HG02623 (cell line): Measurements from ENCODE around the gene UBE2Z.
"Not testable (repeated sequence)": the region's sequence is repeated elsewhere in the genome, so short reads cannot be mapped to it uniquely, and the experiment has no call there.

ENCODE experiments used
- ATAC-seq: cut with Tn5 transposase; IDR thresholded peaks from one replicate; pipeline ENCODE4 v1.9.1; 2021; ENCODE audit warnings: moderate library complexity; ENCODE audit not compliant: unreplicated experiment

The UBE2Z gene

DNA sequence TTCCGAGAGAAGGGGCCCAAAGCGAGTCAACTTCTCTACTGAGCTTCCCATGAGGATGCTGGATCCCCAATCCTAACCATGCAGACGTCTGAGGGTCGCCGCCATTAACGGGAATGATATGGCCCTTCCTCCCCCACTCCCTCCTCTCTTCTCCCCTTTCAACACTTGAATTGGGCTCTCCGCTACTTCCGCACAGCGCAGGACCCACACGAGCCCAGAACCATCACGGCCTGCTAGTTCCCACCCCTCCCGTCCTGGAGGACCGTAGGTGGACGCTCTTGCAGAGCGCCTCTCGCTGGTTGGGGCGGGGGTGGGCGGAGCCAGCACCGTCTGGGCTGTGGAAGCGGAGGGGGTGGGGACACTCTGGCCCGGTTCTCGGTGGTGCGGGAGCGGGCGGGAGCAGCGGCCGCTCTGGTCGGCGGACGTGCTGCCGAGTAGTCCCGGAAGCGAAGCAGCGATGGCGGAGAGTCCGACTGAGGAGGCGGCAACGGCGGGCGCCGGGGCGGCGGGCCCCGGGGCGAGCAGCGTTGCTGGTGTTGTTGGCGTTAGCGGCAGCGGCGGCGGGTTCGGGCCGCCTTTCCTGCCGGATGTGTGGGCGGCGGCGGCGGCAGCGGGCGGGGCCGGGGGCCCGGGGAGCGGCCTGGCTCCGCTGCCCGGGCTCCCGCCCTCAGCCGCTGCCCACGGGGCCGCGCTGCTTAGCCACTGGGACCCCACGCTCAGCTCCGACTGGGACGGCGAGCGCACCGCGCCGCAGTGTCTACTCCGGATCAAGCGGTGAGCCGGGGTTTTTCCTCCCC lies at the start of gene UBE2Z:
TSS of gene UBE2Z (plus strand) at position 361 of the 797 bp plus-strand sequence. CDS start at position 458, 97 bp downstream.
- ATAC-seq: peak; percentile 73

DNA sequence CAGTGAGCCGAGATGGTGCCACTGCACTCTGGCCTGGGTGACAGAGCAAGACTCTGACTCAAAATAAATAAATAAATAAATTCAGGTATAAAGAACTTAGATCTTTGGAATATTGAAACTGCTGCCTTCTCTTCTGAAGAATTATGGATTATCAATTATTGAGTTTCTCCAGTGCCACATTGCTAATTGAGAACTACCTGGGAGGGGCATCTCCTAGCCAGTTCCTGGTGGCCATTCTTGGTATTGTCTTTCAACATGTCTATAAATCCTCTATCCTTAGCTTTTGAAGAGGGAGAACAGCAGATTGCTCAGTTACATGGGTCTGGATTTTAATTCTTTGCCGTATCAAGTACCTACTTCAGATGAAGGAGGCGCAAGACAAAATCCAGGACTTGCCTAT lies 48.2 kb upstream of the UBE2Z start:
- ATAC-seq: no peak

DNA sequence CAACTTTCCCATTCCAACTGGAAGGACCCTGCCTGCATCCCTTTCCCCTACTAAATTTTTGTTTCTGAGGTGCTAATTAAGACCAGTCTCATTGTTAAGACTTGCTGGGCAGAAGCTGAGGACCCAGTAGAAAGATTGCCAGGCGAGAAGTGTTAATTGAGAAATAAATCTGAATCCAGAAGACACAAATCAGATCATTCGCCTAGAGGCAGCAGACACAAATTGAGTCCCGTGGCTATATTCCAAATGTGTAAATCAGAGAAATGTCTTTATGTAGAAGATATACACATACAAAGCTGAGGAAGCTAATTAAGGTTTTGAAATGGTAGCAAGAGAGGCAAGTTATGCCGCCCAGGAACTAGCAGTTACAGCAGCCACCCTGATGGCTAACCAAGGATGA lies 47.8 kb upstream of the UBE2Z start:
- ATAC-seq: no peak

DNA sequence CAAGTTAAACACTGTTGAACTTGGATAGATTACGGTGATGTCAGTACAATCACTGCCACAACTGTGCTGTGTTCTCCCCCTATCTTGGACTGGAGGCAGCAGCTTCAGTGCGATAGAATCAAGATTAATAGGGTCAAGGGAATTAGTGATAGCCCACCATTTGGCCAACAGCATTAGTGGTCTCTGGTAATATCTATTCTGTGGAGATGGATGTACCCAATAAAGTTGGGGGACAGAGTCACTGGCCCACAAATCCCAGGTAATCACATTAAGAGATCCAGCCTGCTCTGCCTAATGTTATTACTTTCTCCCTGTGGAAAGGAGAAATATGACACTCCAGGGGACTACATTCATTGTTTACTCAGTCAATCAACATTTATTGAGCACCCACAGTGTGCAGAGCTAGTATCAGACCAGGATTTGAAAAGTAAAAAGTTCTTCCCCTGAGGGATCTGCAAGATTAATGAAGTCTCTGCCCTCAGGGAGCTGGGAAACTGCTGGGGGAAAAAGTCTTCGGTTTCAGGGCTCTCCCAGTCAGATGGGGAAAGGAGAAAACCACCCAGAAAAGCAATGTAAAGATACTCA lies 39.2 kb upstream of the UBE2Z start:
- no peak for ATAC-seq

DNA sequence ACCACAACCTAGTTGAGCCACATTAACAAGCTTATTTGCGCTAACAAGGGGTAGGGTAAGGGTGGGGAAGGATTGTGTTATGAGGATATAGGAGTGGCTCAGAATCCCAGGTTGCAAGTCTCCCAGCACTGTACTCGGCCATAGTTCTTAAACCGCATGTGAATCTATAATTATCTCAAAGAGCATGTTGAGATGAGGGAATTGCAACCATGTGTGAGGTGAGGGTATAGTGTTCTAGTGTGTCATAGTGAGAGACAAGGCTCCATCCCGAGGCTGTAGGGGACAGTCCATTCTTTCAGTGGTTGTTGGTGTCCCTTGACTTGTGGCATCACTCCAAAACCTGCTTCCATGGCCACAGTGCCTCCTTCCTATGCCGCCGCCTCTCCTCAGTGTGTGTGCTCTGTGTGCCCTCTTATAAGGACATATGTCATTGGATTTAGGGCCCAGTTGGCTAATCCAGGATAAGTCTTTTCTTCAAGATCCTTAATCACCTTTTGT lies 38.3 kb upstream of the UBE2Z start:
- ATAC-seq: no peak

DNA sequence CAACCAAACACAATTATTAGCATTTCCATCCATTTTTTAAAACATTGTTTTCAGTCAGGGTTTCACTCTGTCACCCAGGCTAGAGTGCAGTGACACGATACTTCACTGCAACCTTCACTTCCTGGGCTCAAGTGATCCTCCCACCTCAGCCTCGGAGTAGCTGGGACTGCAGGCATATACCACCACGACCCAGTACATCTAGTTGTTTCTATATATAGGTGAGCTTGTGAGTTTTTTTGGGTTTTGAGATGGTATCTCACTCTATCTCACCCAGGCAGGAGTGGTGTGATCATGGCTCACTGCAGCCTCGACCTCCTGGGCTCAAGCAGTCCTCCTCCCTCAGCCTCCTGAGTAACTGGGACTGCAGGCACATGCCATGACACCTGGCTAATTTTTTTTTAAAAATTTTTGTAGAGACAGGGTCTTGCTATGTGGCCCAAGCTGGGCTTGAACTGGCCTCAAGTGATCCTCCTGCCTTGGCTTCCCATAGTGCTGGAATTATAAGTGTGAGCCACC lies 37.1 kb upstream of the UBE2Z start:
- ATAC-seq: no peak

DNA sequence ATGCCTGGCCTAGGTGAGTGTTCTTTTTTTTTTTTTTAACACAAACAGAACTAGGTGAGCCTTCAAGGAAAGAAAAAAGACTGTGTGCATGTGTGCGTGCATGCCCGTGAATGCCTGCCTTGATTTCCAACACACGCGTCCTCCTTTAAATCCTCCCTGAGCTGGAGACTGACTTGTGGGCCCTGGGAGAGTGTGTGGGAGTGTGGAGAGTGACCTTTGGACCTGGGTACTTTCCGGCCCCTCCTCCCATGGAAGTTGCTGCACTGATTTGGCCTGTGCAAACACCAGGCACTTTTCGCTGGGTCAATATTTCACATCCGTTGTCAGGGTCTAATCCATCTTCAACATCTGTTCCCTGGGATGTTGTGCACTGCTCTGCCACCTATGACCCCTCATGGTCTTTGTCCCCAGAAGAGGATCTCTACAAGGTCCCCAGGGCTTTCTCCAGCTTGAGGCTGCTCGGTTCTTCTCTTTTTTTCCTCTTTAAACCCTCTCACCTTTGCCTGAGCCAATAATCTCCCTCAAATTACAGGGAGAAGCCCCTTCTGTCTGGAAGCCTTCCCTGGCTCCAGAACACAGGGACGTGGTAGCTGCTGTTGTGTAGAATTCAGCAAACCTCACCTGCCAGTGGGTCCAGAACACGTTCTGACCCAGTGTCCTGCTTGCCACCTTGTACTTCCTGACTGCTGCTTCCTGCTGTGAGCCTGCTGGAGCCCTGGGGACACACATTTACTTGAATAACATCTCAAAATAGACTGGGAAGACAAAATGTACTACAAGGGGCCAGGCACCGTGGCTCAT lies 36.5 kb upstream of the UBE2Z start:
- no peak for ATAC-seq

DNA sequence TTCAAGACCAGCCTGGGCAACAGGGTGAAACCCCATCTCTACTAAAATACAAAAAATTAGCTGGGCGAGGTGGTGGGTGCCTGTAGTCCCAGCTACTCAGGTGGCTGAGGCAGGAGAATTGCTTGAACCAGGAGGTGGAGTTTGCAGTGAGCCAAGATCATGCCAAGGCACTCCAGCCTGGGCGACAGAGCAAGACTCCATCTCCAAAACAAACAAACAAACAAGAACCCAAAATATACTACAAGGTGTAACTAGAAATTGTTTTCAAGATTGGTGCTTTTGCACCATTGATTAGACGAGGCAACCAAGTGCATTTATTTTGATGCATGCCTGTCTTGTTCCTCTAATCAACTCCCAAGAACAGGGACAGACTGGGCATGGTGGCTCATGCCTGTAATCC lies 35.8 kb upstream of the UBE2Z start:
- not testable (repeated sequence) for ATAC-seq

DNA sequence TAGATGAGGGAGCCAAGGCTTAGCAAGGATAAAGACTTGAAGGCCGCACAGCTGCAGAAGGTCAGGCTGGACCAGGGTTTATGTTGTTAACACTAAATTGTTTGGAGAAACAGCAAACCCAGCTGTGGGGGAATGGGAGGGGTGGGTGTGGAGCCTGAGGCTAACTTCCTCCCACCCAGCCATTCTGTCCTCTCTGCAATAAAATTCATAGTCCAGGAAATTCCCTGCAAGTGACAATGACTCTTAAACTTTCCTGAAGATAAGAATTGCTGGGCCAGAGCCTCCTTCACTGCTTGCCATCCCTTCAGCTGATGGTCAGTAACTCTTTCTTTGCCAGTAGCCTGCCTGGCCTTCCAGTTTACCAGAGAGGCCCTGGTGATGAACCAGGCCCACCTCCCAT lies 35.0 kb upstream of the UBE2Z start:
- ATAC-seq: no peak

DNA sequence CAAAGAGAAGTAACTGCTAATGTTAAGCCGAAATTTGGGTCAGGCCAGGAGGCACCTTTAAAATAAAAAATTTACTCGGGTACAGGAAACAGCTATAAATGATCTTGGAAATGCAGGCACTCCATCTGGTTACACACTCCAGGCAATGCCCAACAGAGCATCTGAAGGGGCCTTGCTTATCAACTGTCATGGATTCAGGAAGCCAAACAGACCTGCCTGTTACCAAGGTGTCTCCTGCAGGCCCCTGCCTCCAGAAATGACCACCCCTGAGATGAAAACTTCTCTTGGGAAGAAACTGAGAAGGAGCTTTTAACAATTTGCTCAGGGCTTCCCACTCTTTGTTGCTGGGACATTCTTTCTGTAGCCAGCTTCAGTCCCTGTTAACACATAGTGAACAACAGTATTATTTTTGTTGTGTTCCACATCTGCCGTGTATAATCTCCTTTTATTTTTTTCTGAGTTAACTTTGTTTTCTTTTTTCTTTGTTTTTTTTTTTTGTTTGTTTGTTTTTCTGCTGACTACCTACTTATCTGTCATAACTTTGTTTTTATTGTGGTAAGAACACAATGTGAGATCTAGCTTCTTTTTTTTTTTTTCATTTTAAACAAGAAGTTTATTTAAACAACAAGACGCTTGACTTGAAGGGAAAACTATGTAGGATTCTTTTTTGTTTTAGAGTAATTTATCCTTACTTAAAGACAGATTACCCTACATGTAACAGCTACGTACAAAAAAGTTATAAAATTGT lies 34.3 kb upstream of the UBE2Z start:
- no peak for ATAC-seq

DNA sequence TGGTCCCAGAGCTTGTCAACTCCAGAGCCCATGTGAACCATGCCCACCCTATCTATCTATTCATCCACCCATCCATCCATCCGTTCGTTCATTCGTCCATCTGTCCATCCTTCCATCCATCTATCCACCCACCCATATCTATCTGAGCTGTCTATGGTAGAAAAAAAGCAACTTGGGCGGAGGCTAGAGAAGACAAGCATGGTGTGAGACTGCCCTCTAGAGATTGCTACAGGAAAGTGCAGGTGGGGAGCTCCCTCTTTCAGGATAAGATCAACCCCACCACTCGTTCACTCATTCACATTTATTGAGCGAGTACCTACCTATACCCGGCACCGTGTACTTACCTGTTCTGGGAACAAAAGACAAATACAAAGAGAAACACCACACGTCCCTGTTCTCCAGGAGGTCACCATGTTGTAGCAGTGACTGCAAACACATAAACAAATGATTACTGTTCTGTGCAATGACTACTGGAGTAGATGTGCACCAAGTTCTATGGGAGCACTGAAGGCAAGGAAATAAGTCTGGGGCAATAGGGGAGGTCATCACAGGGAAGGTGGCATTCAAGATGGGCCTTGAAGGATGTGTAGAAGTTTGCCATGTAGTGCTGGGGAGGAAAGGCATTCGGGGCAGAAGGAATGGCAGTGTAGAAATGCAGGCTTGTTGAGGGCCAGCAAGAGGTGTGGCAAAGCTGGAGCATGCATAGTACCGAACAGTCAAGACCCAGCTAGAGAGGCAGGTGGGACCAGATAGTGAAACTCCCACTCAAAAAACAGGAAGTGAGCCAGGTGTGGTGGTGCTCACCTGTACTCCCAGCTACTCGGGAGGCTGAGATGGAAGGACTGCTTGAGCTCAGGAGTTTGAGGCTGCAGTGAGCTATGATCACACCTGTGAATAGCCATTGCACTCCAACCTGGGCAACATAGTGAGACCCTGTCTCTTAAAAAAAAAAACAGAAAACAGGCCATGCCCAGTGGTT lies 29.0 kb upstream of the UBE2Z start:
- ATAC-seq: no peak

DNA sequence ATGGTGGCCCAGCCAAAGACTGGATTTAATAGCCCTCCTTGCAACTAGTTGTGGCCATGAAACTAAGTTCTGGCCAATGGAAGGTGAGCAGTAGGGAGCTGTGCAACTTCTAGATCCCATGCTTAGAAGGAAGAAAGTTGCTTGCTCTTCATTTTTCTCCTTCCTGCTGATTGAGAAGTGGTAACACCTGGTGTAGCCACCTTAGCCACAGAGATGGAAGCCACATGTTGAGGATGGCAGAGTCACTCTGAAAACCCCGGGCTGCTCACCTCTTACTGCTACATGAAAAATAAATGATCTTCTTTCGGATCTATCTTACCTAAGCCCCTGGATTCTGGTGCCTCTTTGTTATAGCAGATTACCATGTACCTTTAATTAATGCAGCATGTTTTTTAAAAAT lies 25.9 kb upstream of the UBE2Z start:
- no peak for ATAC-seq

DNA sequence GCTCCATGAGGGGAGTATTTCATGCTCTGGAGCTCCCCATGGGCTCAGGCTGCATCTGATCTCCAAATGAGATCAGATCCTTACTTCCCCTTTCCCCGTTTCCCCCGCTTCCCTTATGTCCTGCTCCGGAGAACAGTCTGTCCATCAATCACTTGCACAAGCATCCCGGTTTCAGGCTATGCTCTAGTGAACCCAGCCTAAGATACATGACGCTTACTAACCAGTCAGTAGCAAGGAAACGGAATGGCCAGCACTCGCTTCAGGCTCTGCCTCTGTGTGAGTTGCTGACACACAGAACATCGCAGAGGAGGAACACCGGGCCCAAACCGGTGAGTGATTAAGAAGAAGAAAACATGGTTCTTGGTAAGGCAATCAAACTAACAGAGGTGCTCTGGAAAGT lies 25.0 kb upstream of the UBE2Z start:
- no peak for ATAC-seq

DNA sequence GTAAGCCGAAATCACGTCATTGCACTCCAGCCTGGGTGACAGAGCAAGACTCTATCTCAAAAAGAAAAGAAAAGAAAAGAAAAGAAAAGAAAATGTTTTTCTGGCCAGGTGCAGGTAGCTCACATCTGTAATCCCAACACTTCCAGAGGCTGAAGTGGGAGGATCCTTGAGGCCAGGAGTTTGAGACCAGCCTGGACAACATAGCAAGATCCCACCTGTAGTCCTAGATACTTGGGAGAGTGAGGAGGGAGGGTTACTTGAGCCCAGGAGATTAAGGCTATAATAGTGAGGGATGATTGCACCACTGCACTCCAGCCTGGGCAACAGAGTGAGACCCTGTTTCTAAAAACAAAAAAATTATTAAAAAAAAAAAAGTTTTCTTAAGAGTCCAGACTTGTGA lies 18.1 kb upstream of the UBE2Z start:
- ATAC-seq: no peak

DNA sequence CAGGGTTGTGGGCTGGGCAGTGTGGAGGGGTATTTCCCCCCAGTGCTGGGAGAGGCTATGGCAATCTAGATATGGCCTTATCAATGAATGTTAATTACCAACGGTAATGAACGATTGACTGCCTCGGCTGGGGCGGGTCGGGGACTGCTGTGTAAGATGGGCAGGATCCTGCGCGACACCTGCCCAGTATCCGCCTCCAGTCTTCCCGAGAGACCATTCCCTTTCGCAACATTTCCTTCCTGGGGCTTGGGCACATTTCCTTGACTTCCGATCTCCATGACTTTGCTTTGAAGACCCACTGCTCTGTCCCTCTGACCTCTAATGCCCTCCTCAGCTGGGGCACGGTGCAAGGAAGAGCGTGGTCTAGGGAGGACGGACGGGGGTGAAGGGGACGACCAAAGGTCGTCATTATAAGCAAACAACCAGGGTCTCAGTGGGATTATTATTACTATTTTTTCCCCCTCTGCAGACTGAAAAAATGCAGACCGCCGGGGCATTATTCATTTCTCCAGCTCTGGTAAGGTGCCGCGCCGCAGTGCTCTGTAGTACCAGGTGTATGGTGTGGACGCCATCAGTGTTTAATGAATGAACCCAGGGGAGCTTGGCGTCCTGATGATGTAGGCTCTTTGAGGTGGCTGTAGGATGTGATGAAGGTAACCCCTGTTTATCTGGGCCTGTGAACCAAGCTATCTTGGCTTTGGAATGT lies 15.1 kb upstream of the UBE2Z start:
- no peak for ATAC-seq

DNA sequence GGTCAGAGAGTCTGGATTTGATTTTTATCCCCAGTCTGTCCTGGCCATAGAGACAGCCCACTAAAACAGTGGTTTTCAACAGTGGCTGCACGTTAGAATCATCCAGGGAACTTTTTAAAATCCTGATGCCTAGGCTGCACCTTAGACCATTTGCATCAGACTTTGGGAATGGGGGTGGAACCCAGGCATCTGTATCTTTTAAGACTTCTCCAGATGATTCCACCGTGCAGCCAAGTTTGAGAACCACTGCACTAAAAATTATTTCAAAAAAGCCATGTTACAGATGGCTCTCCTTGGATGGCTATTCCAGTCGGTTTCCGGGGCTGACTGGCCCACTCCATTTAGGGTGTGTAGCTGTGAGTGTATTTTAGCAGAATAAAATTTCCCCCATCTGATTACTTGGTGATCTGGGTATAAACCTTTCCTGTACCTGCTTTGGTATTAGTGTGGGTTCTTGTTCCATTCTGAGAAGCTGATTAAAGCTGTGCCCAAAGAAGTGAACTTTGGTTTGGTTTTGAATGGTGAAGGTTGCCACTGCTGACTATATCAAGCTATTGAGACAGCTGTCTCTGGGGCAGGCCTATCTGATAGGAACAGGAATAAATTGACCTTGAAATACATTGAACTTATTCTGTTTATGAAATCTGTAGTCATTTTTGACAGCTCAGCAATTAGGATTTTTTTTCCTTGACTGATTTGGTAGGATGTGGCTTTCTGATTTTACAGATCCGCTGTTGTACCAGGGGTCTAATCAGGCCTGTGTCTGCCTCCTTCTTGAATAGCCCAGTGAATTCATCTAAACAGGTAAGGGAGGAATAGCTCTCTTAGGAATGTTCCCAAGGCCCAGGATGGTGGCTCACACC lies 14.3 kb upstream of the UBE2Z start:
- ATAC-seq: no peak

DNA sequence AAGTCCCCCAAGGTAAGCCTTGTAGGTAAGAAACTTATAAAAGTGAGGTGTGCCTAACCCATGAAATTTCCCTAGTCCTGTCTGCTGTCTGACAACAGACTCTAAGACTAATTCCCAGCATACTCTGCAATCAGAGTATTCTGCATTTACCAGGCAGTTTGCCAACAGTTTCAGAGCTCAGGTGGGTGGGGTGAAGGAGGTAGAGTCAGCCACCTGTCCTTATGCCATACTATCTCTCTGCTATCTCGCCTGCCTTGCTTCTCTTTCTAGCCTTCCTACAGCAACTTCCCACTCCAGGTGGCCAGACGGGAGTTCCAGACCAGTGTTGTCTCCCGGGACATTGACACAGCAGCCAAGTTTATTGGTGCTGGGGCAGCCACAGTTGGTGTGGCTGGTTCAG lies 13.3 kb upstream of the UBE2Z start:
- no peak for ATAC-seq

DNA sequence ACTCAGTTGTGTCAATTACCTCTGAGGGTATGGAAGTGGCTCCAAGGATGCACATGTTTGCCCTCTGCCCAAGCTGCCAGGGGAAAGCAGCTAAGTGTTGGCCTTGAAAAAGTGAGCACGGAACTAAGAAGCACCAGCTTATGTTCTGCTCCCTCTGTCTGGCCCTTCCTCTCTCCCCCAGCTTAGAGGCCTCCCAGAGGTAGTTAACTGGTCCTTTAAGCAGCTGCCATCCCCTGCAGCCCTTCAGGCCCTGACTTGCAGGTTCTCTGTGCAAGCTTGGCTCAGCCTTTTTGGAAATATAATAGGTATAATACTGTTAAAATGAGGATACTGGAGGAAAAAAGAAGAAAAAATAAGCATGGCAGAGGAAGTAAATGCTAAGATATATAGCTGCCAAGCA lies 7.0 kb upstream of the UBE2Z start:
- ATAC-seq: no peak
